Esophagus (tissue), 2 donors: ENCODE measurements around the gene MAN1C1. TPM values are rescaled to one million over a fixed set of nuclear protein-coding genes. Genes with fewer than 3 reads are reported as not detected.

Source experiments
- H3K27ac ChIP-seq, 2 donors: one replicate each; pipeline ENCODE4 v1.5.1; 2013; ENCODE audit warnings: low read depth in 2 of 2, mild to moderate bottlenecking in 2 of 2, inconsistent platforms in 1 of 2, low read length in 1 of 2, moderate library complexity in 1 of 2
- H3K27me3 ChIP-seq, 2 donors: one replicate each; pipeline ENCODE4 v1.6.1; 2013; ENCODE audit warnings: low read length in 2 of 2, control low read depth in 1 of 2, mild to moderate bottlenecking in 1 of 2; ENCODE audit not compliant: insufficient read depth in 2 of 2, control insufficient read depth in 1 of 2
- H3K36me3 ChIP-seq, 2 donors: one replicate each; pipeline ENCODE4 v1.6.1; 2013; ENCODE audit warnings: low read length in 1 of 2; ENCODE audit not compliant: control insufficient read depth in 2 of 2, insufficient read depth in 2 of 2
- H3K4me1 ChIP-seq, 2 donors: one replicate each; pipeline ENCODE4 v1.6.1; 2013; ENCODE audit warnings: low read length in 1 of 2; ENCODE audit not compliant: control insufficient read depth in 2 of 2, insufficient read depth in 2 of 2
- H3K4me3 ChIP-seq, 2 donors: one replicate each; pipeline ENCODE4 v1.5.1; 2013; ENCODE audit warnings: low read length in 2 of 2, mild to moderate bottlenecking in 2 of 2, low read depth in 1 of 2, moderate library complexity in 1 of 2
- H3K9me3 ChIP-seq, 2 donors: one replicate each; pipeline ENCODE4 v1.6.1; 2013; ENCODE audit warnings: mild to moderate bottlenecking in 2 of 2, low read depth in 1 of 2, low read length in 1 of 2, moderate library complexity in 1 of 2; ENCODE audit not compliant: control insufficient read depth in 2 of 2, insufficient read depth in 1 of 2
- WGBS, 2 donors: extraction: QIAGEN DNeasy Blood & Tissue Kit; methylation state at CpG; one replicate each; pipeline ENCODE4 v1.1.7; 2013; 5-methylcytosine and 5-hydroxymethylcytosine counted together
- polyA plus RNA-seq, 2 donors: library from polyadenylated mRNA; stranded (reverse); fragments of 200-250 nt; gene quantifications; one replicate each; pipeline ENCODE4 v1.2.3, GENCODE V29; 2013
- donor health status: healthy with polysubstance abuse.
- donor health status: Bipolar disorder and iron deficiency.

MAN1C1 gene
- polyA plus RNA-seq, 2 donors = 2.4 to 3.7 TPM

DNA sequence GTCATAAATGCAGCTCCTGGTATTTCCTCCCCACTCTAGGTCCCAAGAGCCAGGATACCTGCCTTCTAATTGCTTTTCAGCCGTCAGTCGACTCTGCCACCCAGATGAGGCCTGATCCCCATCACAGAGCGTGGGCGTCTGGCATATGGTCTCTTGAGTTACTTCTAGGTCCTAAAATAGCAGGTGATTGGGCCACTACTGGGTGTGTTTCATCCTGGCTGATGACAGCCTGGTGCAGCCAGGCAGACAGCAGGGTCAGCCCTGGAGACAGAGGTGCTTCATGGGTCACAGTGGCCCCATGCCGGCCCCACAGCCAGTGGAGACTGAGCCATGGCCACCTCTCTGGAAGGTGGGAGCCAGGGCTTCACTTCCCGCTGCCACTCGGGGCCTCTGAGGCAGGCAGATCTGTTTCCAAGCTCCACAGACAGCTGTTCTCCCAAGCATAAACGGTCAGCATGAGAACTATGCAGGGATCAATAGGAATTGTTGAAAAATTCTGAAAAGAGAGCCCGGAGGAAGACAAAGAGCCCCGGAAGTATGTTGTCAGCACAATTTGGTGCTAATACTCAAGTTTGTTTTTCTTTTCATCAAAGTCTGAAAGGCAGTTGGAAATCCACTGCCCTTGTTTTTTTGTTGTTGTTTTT, 83.0 kb downstream of the MAN1C1 start:
- WGBS, 2 donors = 54 to 65% methylated on average over 10 of the region's 10 CpGs
- Histone ChIP-seq H3K27me3 (no peaks in the 10 kb centered on the region), H3K27ac (peak overlapping the region; percentile 47 to 74), H3K4me3 (no peak overlapping the region), H3K4me1 (peaks cover 17 to 26% of the 10 kb centered on the region in 2 donors), H3K9me3 (no peaks in the 10 kb centered on the region), H3K36me3 (no peaks in the 10 kb centered on the region)

GRCh38 chr1:25700144-25700523, 83.5 kb downstream of the MAN1C1 start:
- peaks cover 17 to 26% of the 10 kb centered on the region in 2 donors for H3K4me1 ChIP-seq
- no peaks in the 10 kb centered on the region for H3K36me3 ChIP-seq
- WGBS, 2 donors = 34 to 50% methylated on average over 3 of the region's 3 CpGs
- H3K9me3 ChIP-seq = no peaks in the 10 kb centered on the region
- no peaks in the 10 kb centered on the region for H3K27me3 ChIP-seq
- H3K27ac ChIP-seq = peak overlapping the region; percentile 67
- no peak overlapping the region for H3K4me3 ChIP-seq

DNA sequence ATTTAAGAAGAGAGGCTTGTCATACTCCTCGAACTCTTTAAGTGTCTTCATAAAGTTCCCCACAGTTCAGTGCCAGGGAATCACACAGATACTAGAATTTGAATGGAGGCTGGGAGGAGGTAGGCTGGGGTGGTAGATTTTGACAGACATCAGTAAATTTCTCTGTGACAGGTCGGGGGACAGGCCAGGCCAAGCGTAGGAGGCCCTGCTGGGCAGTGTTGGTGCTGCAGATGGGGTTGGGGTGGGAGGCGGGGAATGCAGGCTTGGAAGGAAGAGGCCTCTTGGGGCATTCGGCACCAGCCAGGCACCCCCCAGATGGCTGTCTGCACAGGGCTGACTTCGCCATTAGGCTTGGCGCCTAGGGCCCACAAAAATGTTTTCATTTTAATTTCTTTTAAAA, 84.0 kb downstream of the MAN1C1 start:
- WGBS, 2 donors = 68 to 72% methylated on average over 7 of the region's 7 CpGs
- Histone ChIP-seq H3K27ac (peak overlapping the region; percentile 67), H3K4me3 (no peak overlapping the region), H3K9me3 (no peaks in the 10 kb centered on the region), H3K36me3 (no peaks in the 10 kb centered on the region), H3K27me3 (no peaks in the 10 kb centered on the region), H3K4me1 (peaks cover 14 to 23% of the 10 kb centered on the region in 2 donors)

DNA sequence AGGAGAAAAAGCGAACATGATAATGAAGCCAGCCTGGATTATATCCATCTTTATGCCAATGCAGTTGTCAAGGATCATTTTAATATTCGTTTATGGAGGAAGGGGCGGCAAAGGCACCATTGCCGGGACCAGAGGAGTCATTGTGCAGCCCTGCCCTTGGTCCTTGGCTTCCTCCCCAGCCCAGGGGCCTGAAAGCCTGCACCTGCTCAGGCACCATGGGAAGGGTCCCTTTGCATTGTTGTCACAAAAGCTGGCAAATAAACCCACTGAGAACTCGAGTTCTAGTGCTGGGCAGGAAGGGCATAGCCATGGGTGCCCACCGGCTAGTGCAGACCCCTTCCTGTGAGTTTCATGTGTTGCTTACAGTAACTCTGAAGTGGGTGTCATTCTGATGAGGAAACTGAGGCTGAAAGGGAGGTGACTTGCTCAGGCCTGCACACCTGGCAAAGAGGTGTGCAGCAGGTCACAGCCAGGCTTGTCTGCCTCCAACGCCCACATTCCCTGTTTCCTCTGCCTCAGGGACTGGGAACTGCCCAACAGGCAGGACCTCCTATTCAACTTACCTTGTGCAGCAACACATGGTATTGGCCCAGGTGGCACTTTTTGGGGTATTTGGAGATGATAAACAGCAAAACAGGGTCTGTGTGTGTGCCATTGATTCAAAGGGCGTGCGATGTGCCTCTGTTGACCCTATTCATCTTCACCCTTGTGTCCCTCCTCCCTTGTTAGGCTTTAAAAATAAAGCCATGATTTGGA, 84.6 kb downstream of the MAN1C1 start:
- Histone ChIP-seq H3K4me1 (peaks cover 14 to 25% of the 10 kb centered on the region in 2 donors), H3K4me3 (no peak overlapping the region), H3K27me3 (no peaks in the 10 kb centered on the region), H3K9me3 (no peaks in the 10 kb centered on the region), H3K36me3 (no peaks in the 10 kb centered on the region), H3K27ac (peak overlapping the region; percentile 37 to 40)
- WGBS, 2 donors = 75 to 79% methylated on average over 9 of the region's 9 CpGs

DNA sequence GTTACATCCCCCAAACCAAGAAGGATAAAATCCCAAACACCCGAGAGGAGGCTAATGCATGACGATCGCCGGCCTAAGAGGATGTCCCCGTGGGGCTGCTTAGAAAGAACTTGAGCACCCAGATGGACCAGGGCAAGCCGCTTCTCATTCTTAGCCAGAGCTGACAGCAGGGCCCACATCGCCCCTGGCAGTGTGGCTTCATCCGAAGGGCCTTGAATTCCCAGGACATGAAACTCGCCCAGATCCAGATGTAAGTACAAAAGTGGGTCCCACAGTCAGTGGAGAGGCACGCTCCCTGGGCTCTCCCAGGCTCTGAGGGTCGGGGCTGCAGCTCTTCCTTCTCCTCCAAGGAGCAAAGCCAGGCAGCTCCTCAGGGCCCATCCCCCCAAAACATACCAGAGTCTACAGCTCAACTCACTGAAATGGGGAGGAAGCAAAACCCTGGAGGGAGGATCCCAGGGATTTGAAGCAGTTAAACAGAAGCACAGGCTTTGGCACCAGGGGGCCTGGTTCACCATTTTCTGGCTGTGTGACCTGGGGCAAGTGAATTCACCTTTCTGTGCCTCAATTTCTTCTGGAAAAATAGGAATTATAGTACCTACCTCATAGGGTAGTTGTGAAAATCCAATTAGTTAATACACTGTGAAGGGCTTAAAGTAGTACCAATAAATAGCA, 85.6 kb downstream of the MAN1C1 start:
- Histone ChIP-seq H3K27ac (peak overlapping the region in 1 of 2 donors; percentile 61), H3K4me3 (no peak overlapping the region), H3K36me3 (no peaks in the 10 kb centered on the region), H3K4me1 (peaks cover 14 to 31% of the 10 kb centered on the region in 2 donors), H3K27me3 (no peaks in the 10 kb centered on the region), H3K9me3 (no peaks in the 10 kb centered on the region)
- 81 to 90% methylated on average over 11 of the region's 11 CpGs for WGBS, 2 donors

DNA sequence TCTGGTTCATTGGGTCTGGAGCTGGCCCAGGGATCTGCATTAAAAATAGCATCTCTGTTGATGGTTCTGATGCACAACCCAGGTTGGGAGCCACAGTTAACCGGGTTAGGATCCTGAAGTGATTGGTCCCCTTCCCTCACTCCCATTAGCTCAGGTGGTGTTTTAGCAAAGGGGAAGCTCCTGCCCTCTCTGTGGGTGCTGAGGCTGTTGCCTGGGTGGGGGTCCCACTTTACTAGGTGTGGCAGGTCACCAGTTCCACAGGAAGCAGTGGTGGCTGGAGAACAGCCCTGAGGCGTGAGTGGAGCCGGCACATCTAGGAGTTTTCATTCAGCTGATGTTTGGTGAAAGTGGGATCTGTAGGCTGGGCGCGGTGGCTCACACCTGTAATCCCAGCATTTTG, 86.5 kb downstream of the MAN1C1 start:
- Histone ChIP-seq H3K27me3 (no peaks in the 10 kb centered on the region), H3K4me1 (peaks cover 11 to 29% of the 10 kb centered on the region in 2 donors), H3K9me3 (no peaks in the 10 kb centered on the region), H3K36me3 (no peaks in the 10 kb centered on the region), H3K27ac (no peak overlapping the region), H3K4me3 (no peak overlapping the region)
- 88 to 95% methylated on average over 5 of the region's 5 CpGs for WGBS, 2 donors

DNA sequence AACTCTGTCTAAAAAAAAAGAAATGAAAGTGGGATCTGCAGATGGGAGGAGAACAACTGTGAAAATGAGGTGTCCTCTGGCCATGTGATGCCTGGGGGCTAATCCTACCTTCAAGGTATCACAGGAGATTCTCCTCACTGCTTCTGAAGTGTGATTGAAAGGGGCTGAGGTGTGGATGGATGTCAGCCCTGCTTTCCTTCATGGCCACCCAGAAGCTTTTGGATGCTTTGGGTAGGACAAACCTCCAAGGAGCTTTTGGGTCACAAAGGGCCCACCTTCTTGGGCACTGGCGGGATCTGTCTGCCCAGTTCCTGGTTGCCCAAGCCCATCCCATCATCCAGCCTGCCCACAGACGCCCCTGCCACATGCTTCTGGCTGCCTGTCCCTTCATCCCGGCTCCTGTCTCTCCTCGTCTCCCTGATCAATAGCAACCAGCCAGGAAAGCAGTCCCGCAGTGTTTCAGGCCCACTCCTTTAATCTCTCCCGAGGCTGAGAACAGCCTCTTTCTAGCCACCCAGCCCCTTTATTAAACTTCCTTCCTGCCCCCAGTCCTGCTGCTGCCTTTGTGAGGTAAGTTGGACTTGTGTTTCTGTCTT, 87.2 kb downstream of the MAN1C1 start:
- Histone ChIP-seq H3K4me3 (no peak overlapping the region), H3K9me3 (no peaks in the 10 kb centered on the region), H3K27ac (peak overlapping the region in 1 of 2 donors; percentile 43), H3K36me3 (no peaks in the 10 kb centered on the region), H3K4me1 (peaks cover 11 to 24% of the 10 kb centered on the region in 2 donors), H3K27me3 (no peaks in the 10 kb centered on the region)
- 86% methylated on average over 6 of the region's 6 CpGs for WGBS, 2 donors

GRCh38 chr1:25704267-25704691, 87.7 kb downstream of the MAN1C1 start:
- H3K27me3 ChIP-seq = no peaks in the 10 kb centered on the region
- peaks cover 11 to 24% of the 10 kb centered on the region in 2 donors for H3K4me1 ChIP-seq
- H3K4me3 ChIP-seq = no peak overlapping the region
- no peaks in the 10 kb centered on the region for H3K9me3 ChIP-seq
- H3K27ac ChIP-seq = no peak overlapping the region
- H3K36me3 ChIP-seq = no peaks in the 10 kb centered on the region
- 74 to 79% methylated on average over 7 of the region's 7 CpGs for WGBS, 2 donors

- H3K9me3 ChIP-seq = no peaks in the 10 kb centered on the region
- H3K27me3 ChIP-seq = no peaks in the 10 kb centered on the region
- H3K4me3 ChIP-seq = no peak overlapping the region
- H3K27ac ChIP-seq = no peak overlapping the region
- 91 to 95% methylated on average over 2 of the region's 2 CpGs for WGBS, 2 donors
- H3K36me3 ChIP-seq = no peaks in the 10 kb centered on the region
- H3K4me1 ChIP-seq = peaks cover 6 to 20% of the 10 kb centered on the region in 2 donors
Observed at GRCh38 chr1:25705699-25706098, 89.1 kb downstream of the MAN1C1 start.
